PC-3 (cell line): ENCODE measurements around the gene CRB2.

ENCODE experiments used
- EZH2 ChIP-seq: fragments of 300-600 bp; sonication (generic); IDR thresholded peaks from one replicate; pipeline ENCODE4 v1.6.1; 2017; ENCODE audit warnings: antibody characterized with exemption, mild to moderate bottlenecking, low read length; ENCODE audit not compliant: unreplicated experiment
- EZH2phosphoT487 ChIP-seq: fragments of 300-600 bp; sonication (generic); IDR thresholded peaks from 2 replicates; pipeline ENCODE4 v1.6.1; 2018; ENCODE audit warnings: mild to moderate bottlenecking, antibody characterized with exemption, low read length, borderline replicate concordance
- TF ChIP-seq, protein P1 (sequence below): fragments of 300-600 bp; sonication (generic); conservative IDR thresholded peaks from 2 replicates; pipeline ENCODE4 v1.5.1; 2017; ENCODE audit warnings: antibody characterized with exemption, low read depth, mild to moderate bottlenecking, low read length

- TF ChIP-seq, protein P1, sequence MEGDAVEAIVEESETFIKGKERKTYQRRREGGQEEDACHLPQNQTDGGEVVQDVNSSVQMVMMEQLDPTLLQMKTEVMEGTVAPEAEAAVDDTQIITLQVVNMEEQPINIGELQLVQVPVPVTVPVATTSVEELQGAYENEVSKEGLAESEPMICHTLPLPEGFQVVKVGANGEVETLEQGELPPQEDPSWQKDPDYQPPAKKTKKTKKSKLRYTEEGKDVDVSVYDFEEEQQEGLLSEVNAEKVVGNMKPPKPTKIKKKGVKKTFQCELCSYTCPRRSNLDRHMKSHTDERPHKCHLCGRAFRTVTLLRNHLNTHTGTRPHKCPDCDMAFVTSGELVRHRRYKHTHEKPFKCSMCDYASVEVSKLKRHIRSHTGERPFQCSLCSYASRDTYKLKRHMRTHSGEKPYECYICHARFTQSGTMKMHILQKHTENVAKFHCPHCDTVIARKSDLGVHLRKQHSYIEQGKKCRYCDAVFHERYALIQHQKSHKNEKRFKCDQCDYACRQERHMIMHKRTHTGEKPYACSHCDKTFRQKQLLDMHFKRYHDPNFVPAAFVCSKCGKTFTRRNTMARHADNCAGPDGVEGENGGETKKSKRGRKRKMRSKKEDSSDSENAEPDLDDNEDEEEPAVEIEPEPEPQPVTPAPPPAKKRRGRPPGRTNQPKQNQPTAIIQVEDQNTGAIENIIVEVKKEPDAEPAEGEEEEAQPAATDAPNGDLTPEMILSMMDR, result no peak
- TF ChIP-seq EZH2phosphoT487 (no peak), EZH2 (no peak)
Observed at GRCh38 chr9:123391233-123391632, 35.2 kb downstream of the CRB2 start.
